EL (cell line): Measurements from ENCODE around the gene HPS1.

ENCODE experiments used
- DNase-seq: peaks from one replicate; pipeline ENCODE4 v3.0.0-alpha.2; 2016

Gene HPS1

GRCh38 chr10:98463976-98464754 is 17.4 kb upstream of the HPS1 start:
- DNase-seq = no peak

GRCh38 chr10:98463016-98463415 is 16.3 kb upstream of the HPS1 start:
- no peak for DNase-seq

- DNase-seq = no peak
Observed at GRCh38 chr10:98461500-98461842, 14.7 kb upstream of the HPS1 start.

GRCh38 chr10:98460837-98461499 is 14.2 kb upstream of the HPS1 start:
- peak; percentile 96 for DNase-seq

GRCh38 chr10:98458809-98459784 is 12.4 kb upstream of the HPS1 start:
- no peak for DNase-seq

- DNase-seq = no peak
Observed at GRCh38 chr10:98457721-98458120, 11.0 kb upstream of the HPS1 start.

- no peak for DNase-seq
Observed at GRCh38 chr10:98456686-98457482, 10.1 kb upstream of the HPS1 start.

- no peak for DNase-seq
Observed at GRCh38 chr10:98456043-98456570, 9.4 kb upstream of the HPS1 start.

- DNase-seq = no peak
Observed at GRCh38 chr10:98453729-98454128, 7.0 kb upstream of the HPS1 start.

- DNase-seq = no peak
Observed at GRCh38 chr10:98450618-98451017, 3.9 kb upstream of the HPS1 start.

GRCh38 chr10:98449287-98449686 is 2.6 kb upstream of the HPS1 start:
- no peak for DNase-seq

GRCh38 chr10:98446151-98446660 is 529 bp downstream of the HPS1 start:
- peak; percentile 52 for DNase-seq

GRCh38 chr10:98445200-98445812 is 1.4 kb downstream of the HPS1 start:
- DNase-seq = no peak

GRCh38 chr10:98444314-98445006 is 2.3 kb downstream of the HPS1 start:
- no peak for DNase-seq

GRCh38 chr10:98438715-98439114 is 8.0 kb downstream of the HPS1 start:
- no peak for DNase-seq

- DNase-seq = no peak
Observed at GRCh38 chr10:98436704-98437103, 10.0 kb downstream of the HPS1 start.

- DNase-seq = no peak
Observed at GRCh38 chr10:98435178-98435577, 11.6 kb downstream of the HPS1 start.

GRCh38 chr10:98433881-98434732 is 12.6 kb downstream of the HPS1 start:
- peak; percentile 84 for DNase-seq

- no peak for DNase-seq
Observed at GRCh38 chr10:98433371-98433770, 13.4 kb downstream of the HPS1 start.

GRCh38 chr10:98432330-98432729 is 14.4 kb downstream of the HPS1 start:
- no peak for DNase-seq
